DMS53 (cell line): ENCODE data around the gene KIAA1671.

Experiments
- DNase-seq: peaks from one replicate; lab custom pipeline; 2025; lab: John Stamatoyannopoulos, UW

The KIAA1671 gene

GRCh38 chr22:25146307-25146706, 193.8 kb downstream of the KIAA1671 start:
- no peak for DNase-seq

- DNase-seq: no peak
These were observed 194.6 kb downstream of the KIAA1671 start for GRCh38 chr22:25146906-25147641.

GRCh38 chr22:25147642-25147928, 195.1 kb downstream of the KIAA1671 start:
- DNase-seq: no peak

GRCh38 chr22:25148149-25148691, 195.7 kb downstream of the KIAA1671 start:
- no peak for DNase-seq

GRCh38 chr22:25149014-25149413, 196.5 kb downstream of the KIAA1671 start:
- no peak for DNase-seq

- DNase-seq: no peak
These were observed 201.6 kb downstream of the KIAA1671 start for GRCh38 chr22:25153961-25154666.

- no peak for DNase-seq
These were observed 202.1 kb downstream of the KIAA1671 start for GRCh38 chr22:25154667-25154999.

GRCh38 chr22:25156736-25157135, 204.2 kb downstream of the KIAA1671 start:
- no peak for DNase-seq

GRCh38 chr22:25159028-25159427, 206.5 kb downstream of the KIAA1671 start:
- no peak for DNase-seq

- DNase-seq: no peak
These were observed 207.8 kb downstream of the KIAA1671 start for GRCh38 chr22:25160120-25160996.

- no peak for DNase-seq
These were observed 208.8 kb downstream of the KIAA1671 start for GRCh38 chr22:25161017-25161915.

- no peak for DNase-seq
These were observed 209.5 kb downstream of the KIAA1671 start for GRCh38 chr22:25161916-25162530.

GRCh38 chr22:25162561-25162960, 210.0 kb downstream of the KIAA1671 start:
- DNase-seq: no peak

- no peak for DNase-seq
These were observed 213.3 kb downstream of the KIAA1671 start for GRCh38 chr22:25165785-25166184.

GRCh38 chr22:25166266-25167040, 213.9 kb downstream of the KIAA1671 start:
- no peak for DNase-seq

- DNase-seq: no peak
These were observed 214.6 kb downstream of the KIAA1671 start for GRCh38 chr22:25167082-25167481.

GRCh38 chr22:25167834-25168601, 215.5 kb downstream of the KIAA1671 start:
- DNase-seq: no peak

- no peak for DNase-seq
These were observed 216.9 kb downstream of the KIAA1671 start for GRCh38 chr22:25169278-25170031.
